Nephron progenitor cell (in vitro differentiated cells): Measurements from ENCODE around the gene JAG2.

Experiments used
- DNase-seq: peaks from one replicate; pipeline ENCODE4 v3.0.0; 2021
- H3K27ac Mint-ChIP-seq: 2 replicates; pipeline ENCODE4 v1.8.0; 2021; ENCODE audit warnings: mild to moderate bottlenecking, moderate library complexity, mixed read lengths
- H3K27me3 Mint-ChIP-seq: 2 replicates; pipeline ENCODE4 v1.8.0; 2021; ENCODE audit warnings: mild to moderate bottlenecking, low read depth, mixed read lengths; ENCODE audit not compliant: poor library complexity
- H3K36me3 Mint-ChIP-seq: 2 replicates; pipeline ENCODE4 v1.8.0; 2021; ENCODE audit warnings: low read depth, mixed read lengths
- H3K4me1 Mint-ChIP-seq: 2 replicates; pipeline ENCODE4 v1.8.0; 2021; ENCODE audit warnings: mixed read lengths
- H3K4me3 Mint-ChIP-seq: 2 replicates; pipeline ENCODE4 v1.8.0; 2021; ENCODE audit warnings: mild to moderate bottlenecking, moderate library complexity, mixed read lengths
- H3K9me3 Mint-ChIP-seq: 2 replicates; pipeline ENCODE4 v1.8.0; 2021; ENCODE audit warnings: mild to moderate bottlenecking, moderate library complexity, mixed read lengths
- CTCF ChIP-seq: fragments of 200-600 bp; sonication (generic); IDR thresholded peaks from 2 replicates; pipeline ENCODE4 v1.5.0; 2021; ENCODE audit warnings: antibody characterized with exemption

The JAG2 gene

DNA sequence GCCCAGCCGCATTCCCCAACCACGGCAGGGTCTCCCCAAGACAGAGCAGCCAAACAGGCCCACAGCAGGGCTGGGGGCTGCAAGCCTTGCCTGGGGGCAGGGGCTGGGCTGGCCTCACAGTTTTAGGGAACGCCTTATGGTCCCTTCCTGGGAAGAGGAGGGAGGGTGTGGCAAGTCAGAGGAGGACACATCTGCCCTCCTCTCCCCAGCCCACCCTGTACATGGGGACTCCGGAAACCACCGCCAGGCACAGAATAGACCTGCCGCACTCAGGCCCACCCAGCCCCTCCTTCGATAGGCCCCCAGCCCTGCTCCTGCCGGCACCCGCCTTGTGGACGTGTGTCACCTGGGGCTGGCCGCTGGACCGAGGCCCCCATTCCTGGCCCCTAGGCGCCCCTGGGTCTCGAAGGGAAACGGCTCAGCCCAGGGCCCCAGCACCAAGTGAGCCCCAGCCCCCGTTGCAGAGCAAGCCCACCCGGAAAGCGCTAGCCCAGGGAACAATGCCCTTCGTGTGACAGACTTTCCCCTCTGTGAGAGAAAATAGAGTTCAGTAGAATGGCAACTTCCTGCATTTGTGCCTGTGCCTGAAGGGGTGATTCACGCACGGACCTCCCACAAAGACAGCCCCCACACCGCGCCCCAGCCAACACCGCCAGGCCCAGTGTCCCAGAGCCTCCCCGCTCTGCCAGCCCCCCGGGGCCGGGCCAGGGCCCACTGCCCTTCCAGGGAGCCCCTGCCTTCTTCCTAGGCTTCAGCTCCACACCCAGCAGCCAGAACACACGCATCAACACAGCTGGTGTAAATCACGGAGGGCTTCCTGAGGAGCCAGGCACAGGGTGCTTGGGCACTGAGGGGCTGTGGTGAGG, 24.5 kb upstream of the JAG2 start:
- Mint-ChIP-seq H3K27ac (no peak overlapping the region), H3K4me3 (no peak overlapping the region)
- TF ChIP-seq CTCF, result no peak

DNA sequence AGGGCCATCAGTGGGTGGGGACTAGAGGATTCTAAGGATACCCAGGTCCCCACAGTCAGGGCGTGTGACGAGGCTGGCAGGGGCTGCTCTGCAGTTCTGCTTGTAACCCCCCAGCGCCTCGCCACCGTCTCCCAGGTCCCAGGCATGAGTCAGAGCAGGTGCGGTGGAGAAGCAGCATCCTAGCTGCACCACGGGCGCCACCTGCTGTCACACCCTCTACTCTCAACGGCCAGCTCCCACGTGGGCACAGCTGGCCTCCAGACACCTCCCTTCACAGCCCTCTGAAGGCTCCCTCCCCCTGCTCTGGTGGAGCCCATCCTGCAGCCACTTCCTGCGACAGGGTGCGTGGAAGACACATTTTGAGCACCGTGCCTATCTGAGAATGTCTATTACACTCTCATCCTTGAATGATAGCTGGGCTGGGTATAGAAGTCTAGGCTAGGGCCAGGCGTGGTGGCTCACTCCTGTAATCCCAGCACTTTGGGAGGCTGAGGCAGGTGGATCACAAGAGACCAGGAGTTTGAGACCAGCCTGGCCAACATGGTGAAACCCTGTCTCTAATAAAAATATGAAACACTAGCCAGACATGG, 19.5 kb upstream of the JAG2 start:
- no peak overlapping the region for H3K4me3 Mint-ChIP-seq
- no peak overlapping the region for H3K27ac Mint-ChIP-seq
- H3K36me3 Mint-ChIP-seq, result no peaks in the 10 kb centered on the region
- no peaks in the 10 kb centered on the region for H3K4me1 Mint-ChIP-seq
- no peak for DNase-seq
- peaks cover 37% of the 10 kb centered on the region for H3K27me3 Mint-ChIP-seq
- TF ChIP-seq CTCF, result no peak
- peaks cover 18% of the 10 kb centered on the region for H3K9me3 Mint-ChIP-seq

More for the DNA sequence above, 24.5 kb upstream of the JAG2 start:
- peaks cover 11% of the 10 kb centered on the region for H3K9me3 Mint-ChIP-seq
- H3K27me3 Mint-ChIP-seq, result peaks cover 35% of the 10 kb centered on the region
- H3K4me1 Mint-ChIP-seq, result peaks cover 12% of the 10 kb centered on the region
- no peaks in the 10 kb centered on the region for H3K36me3 Mint-ChIP-seq
- DNase-seq, result no peak

- Mint-ChIP-seq H3K36me3 (no peaks in the 10 kb centered on the region), H3K4me3 (no peak overlapping the region), H3K27me3 (peaks cover 44% of the 10 kb centered on the region), H3K4me1 (no peaks in the 10 kb centered on the region), H3K27ac (no peak overlapping the region), H3K9me3 (peaks cover 18% of the 10 kb centered on the region)
- no peak for DNase-seq
- no peak for TF ChIP-seq CTCF
Observed at GRCh38 chr14:105187116-105187515, 18.5 kb upstream of the JAG2 start.

DNA sequence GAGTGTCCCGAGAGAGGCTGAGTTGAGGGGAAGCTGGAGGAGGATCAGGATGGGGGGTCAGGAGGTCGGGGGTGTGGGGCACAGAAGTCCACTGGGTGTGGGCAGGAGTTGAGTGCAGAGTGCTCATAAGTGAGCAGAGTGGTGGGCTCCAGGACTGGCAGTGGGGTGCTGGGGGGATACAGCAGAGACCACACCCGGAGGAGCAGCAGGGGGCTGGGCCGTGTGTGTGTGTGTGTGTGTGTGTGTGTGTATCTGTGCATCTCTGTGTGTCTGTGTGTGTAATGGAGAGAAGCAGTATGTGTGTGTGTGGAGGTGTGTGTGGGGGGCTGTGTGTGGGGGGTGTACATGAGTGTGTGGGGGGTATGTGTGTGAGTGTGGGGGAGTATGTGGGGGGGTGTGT, 17.4 kb upstream of the JAG2 start:
- no peak for TF ChIP-seq CTCF
- no peaks in the 10 kb centered on the region for H3K4me1 Mint-ChIP-seq
- no peak for DNase-seq
- no peak overlapping the region for H3K4me3 Mint-ChIP-seq
- H3K36me3 Mint-ChIP-seq, result no peaks in the 10 kb centered on the region
- H3K27me3 Mint-ChIP-seq, result peaks cover 48% of the 10 kb centered on the region
- H3K9me3 Mint-ChIP-seq, result peaks cover 18% of the 10 kb centered on the region
- H3K27ac Mint-ChIP-seq, result no peak overlapping the region

DNA sequence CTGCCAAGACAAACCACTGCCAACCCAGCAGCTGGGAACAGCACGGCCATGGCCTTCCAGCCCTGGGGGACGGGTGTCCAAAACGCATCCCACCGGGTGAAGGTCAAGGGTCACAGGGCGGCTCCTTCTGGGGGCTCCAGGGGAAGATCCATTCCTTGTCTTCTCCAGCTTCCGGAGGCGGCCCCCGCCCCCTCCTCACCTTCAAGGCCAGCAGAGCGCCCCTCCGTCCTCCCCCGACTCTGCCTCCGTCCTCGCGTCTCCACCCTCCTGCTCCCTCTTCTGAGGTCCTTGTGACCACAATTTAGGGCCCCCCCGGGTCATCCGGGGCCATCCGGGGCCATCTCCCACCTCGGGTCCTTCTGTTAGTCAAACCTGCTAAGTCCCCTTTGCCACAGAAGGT, 16.4 kb upstream of the JAG2 start:
- Mint-ChIP-seq H3K4me1 (no peaks in the 10 kb centered on the region), H3K4me3 (no peak overlapping the region), H3K27ac (no peak overlapping the region), H3K27me3 (peaks cover 55% of the 10 kb centered on the region), H3K9me3 (peaks cover 18% of the 10 kb centered on the region), H3K36me3 (no peaks in the 10 kb centered on the region)
- no peak for DNase-seq
- no peak for TF ChIP-seq CTCF
